ENCODE results near the gene CWC22.
"Not testable (repeated sequence)": the region's sequence is repeated elsewhere in the genome, so short reads cannot be mapped to it uniquely, and the experiment has no call there.

The CWC22 gene

DNA sequence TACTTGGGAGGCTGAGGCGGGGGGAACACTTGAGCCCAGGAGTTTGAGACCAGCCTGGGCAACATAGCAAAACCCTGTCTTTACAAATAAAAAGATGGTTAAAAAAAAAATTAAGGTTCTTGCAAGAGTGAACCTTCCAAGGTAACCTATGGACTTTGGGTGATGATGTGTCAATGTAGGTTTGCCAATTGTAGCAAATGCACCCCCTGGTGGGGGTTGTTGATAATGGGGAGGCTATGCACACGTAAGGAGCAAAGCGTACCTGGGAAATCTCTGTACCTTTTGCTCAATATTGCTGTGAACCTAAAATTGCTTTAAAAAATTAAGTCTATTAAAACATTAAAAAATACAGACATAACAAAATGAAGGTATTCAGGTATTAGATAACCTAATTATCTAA, 70.4 kb downstream of the CWC22 start:
- H3K27me3 ChIP-seq (ENCODE audit: insufficient read depth, insufficient read length), result no peaks in the 10 kb centered on the region
- H3K4me1 ChIP-seq (ENCODE audit: insufficient read depth, insufficient read length), result no peaks in the 10 kb centered on the region
- H3K4me3 ChIP-seq (ENCODE audit: insufficient read length, low read depth), result no peak overlapping the region
- H3K36me3 ChIP-seq (ENCODE audit: insufficient read depth, insufficient read length, low read length), result no peaks in the 10 kb centered on the region
- no peak for TF ChIP-seq YY1 (IDR thresholded peaks at IDR 0.05; ENCODE audit: insufficient read depth, insufficient read length)
- TF ChIP-seq ZNF274 (IDR thresholded peaks at IDR 0.05; ENCODE audit: low read depth, low read length), result no peak
- no peaks in the 10 kb centered on the region for H3K9me3 ChIP-seq (ENCODE audit: insufficient read depth, low read length)
- H3K9ac ChIP-seq (ENCODE audit: insufficient read length, low read depth), result no peak overlapping the region
- DNase-seq (ENCODE audit: low read depth, low spot score), result peak; percentile 56

DNA sequence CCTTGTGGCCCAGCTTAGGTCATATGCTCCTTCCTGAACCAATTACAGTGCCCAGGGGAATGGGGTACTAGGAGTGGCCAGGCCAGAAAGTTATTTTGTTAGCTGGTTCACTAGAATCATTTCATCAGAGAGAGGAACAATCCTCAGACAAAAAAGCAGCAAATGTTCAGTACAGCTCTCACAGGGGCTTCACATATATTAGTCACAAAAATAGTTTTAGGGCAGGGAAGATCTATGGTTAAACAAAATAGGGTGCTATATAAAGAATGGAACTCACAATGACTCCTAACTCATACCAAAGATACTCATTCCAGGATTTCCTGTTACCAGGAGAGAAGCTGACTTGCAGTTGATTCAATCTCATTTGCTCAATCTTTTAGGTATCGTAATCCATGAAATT, 71.0 kb downstream of the CWC22 start:
- Histone ChIP-seq H3K4me1 (ENCODE audit: insufficient read depth, insufficient read length) (no peaks in the 10 kb centered on the region), H3K36me3 (ENCODE audit: insufficient read depth, insufficient read length, low read length) (no peaks in the 10 kb centered on the region), H3K27me3 (ENCODE audit: insufficient read depth, insufficient read length) (no peaks in the 10 kb centered on the region), H3K9ac (ENCODE audit: insufficient read length, low read depth) (no peak overlapping the region), H3K9me3 (ENCODE audit: insufficient read depth, low read length) (no peaks in the 10 kb centered on the region), H3K4me3 (ENCODE audit: insufficient read length, low read depth) (no peak overlapping the region)
- DNase-seq (ENCODE audit: low read depth, low spot score), result no peak
- no peak for TF ChIP-seq YY1 (IDR thresholded peaks at IDR 0.05; ENCODE audit: insufficient read depth, insufficient read length)
- TF ChIP-seq SUZ12 (IDR thresholded peaks at IDR 0.05; ENCODE audit: extremely low read depth, insufficient read depth, insufficient read length), result no peak
- no peak for TF ChIP-seq ZNF274 (IDR thresholded peaks at IDR 0.05; ENCODE audit: low read depth, low read length)

DNA sequence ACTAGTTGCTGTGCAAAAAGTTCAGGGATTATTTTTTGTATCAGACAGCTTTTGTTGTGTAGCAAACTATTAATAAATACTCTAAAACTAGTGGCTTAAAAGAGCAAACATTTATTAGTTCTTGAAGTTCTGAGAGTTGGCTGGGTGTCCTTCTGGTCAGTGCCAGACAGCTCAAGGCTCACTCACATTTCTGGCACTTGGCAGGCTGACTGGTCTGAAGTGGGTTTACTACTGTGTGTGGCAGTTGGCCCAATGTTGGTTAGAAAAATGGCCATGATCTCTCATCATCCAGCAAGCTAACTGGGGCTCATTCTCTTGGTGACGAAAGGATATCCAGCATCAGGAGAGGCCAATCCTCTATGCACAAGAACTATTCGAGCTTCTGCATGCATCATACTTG, 74.3 kb downstream of the CWC22 start:
- Histone ChIP-seq H3K36me3 (ENCODE audit: insufficient read depth, insufficient read length, low read length) (no peaks in the 10 kb centered on the region), H3K9me3 (ENCODE audit: insufficient read depth, low read length) (peaks cover 10% of the 10 kb centered on the region; the same call in 1 of the 2 replicates), H3K4me3 (ENCODE audit: insufficient read length, low read depth) (no peak overlapping the region), H3K27me3 (ENCODE audit: insufficient read depth, insufficient read length) (no peaks in the 10 kb centered on the region), H3K4me1 (ENCODE audit: insufficient read depth, insufficient read length) (no peaks in the 10 kb centered on the region), H3K9ac (ENCODE audit: insufficient read length, low read depth) (no peak overlapping the region)
- TF ChIP-seq ZNF274 (IDR thresholded peaks at IDR 0.05; ENCODE audit: low read depth, low read length) (no peak), SUZ12 (IDR thresholded peaks at IDR 0.05; ENCODE audit: extremely low read depth, insufficient read depth, insufficient read length) (no peak), YY1 (IDR thresholded peaks at IDR 0.05; ENCODE audit: insufficient read depth, insufficient read length) (no peak)
- no peak for DNase-seq (ENCODE audit: low read depth, low spot score)

DNA sequence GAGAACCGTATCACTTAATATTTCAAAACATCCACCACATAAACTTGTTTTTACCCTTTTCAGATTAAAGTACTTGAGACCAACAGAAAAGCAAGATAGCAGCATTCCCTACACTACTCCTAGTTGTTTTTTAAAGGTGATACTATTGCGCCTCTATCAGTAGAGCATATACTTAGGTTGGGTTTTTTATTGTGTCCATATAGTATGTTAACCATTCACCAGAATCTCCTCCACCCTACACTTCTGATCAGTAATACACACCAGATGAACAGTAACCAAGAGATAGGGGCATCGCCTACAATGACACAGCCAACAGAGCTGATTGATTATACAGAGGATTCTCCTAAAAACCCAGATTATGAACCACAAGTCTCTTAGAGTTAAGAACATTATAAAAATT, 75.6 kb downstream of the CWC22 start:
- Histone ChIP-seq H3K9ac (ENCODE audit: insufficient read length, low read depth) (no peak overlapping the region), H3K9me3 (ENCODE audit: insufficient read depth, low read length) (peaks cover 10% of the 10 kb centered on the region; the same call in 1 of the 2 replicates), H3K4me3 (ENCODE audit: insufficient read length, low read depth) (no peak overlapping the region), H3K36me3 (ENCODE audit: insufficient read depth, insufficient read length, low read length) (no peaks in the 10 kb centered on the region), H3K4me1 (ENCODE audit: insufficient read depth, insufficient read length) (no peaks in the 10 kb centered on the region), H3K27me3 (ENCODE audit: insufficient read depth, insufficient read length) (no peaks in the 10 kb centered on the region)
- DNase-seq (ENCODE audit: low read depth, low spot score), result no peak
- TF ChIP-seq YY1 (IDR thresholded peaks at IDR 0.05; ENCODE audit: insufficient read depth, insufficient read length) (no peak), SUZ12 (IDR thresholded peaks at IDR 0.05; ENCODE audit: extremely low read depth, insufficient read depth, insufficient read length) (no peak), ZNF274 (IDR thresholded peaks at IDR 0.05; ENCODE audit: low read depth, low read length) (no peak)

DNA sequence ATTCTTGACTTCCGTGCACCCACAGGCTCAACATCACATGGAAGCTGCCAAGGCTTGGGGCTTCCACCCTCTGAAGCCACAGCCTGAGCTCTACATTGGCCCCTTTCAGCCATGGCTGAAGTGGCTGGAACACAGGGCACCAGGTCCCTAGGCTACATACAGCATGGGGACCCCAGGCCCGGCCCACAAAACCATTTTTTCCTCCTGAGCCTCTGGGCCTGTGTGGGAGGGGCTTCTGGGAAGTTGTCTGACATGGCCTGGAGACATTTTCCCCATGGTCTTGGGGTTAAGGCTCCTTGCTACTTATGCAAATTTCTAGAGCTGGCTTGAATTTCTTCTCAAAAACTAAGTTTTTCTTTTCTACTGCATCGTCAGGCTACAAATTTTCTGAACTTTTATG, 77.1 kb downstream of the CWC22 start:
- H3K36me3 ChIP-seq (ENCODE audit: insufficient read depth, insufficient read length, low read length); H3K27me3 ChIP-seq (ENCODE audit: insufficient read depth, insufficient read length); H3K9ac ChIP-seq (ENCODE audit: insufficient read length, low read depth); H3K4me1 ChIP-seq (ENCODE audit: insufficient read depth, insufficient read length); DNase-seq (ENCODE audit: low read depth, low spot score); H3K4me3 ChIP-seq (ENCODE audit: insufficient read length, low read depth): not testable (repeated sequence)
- H3K9me3 ChIP-seq (ENCODE audit: insufficient read depth, low read length), result peaks cover 22% of the 10 kb centered on the region

DNA sequence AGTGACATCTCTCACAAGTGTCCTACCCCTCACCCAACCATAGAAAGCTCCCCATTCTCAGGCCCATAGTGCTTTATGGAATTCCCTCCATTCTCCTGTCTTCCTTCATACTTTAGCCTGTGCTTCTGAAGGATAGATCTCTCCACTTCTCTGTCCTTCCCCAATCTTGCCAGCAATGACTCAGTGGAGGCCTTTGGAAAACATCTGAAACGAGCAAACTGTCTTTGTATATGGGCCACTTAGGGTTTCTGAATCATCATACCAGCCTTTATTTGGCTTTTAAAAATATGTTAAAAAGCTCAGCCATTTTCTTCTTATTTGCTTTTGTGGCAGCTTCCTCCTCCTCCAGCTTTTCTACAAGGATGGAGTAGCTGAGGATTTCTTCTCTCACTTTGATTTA, 80.1 kb downstream of the CWC22 start:
- no peak for DNase-seq (ENCODE audit: low read depth, low spot score)
- TF ChIP-seq YY1 (IDR thresholded peaks at IDR 0.05; ENCODE audit: insufficient read depth, insufficient read length) (no peak), SUZ12 (IDR thresholded peaks at IDR 0.05; ENCODE audit: extremely low read depth, insufficient read depth, insufficient read length) (no peak), ZNF274 (IDR thresholded peaks at IDR 0.05; ENCODE audit: low read depth, low read length) (no peak)
- no peak overlapping the region for H3K4me3 ChIP-seq (ENCODE audit: insufficient read length, low read depth)
- peaks cover 24% of the 10 kb centered on the region for H3K9me3 ChIP-seq (ENCODE audit: insufficient read depth, low read length)
- no peak overlapping the region for H3K9ac ChIP-seq (ENCODE audit: insufficient read length, low read depth)
- H3K36me3 ChIP-seq (ENCODE audit: insufficient read depth, insufficient read length, low read length), result no peaks in the 10 kb centered on the region
- no peaks in the 10 kb centered on the region for H3K27me3 ChIP-seq (ENCODE audit: insufficient read depth, insufficient read length)
- H3K4me1 ChIP-seq (ENCODE audit: insufficient read depth, insufficient read length), result no peaks in the 10 kb centered on the region

DNA sequence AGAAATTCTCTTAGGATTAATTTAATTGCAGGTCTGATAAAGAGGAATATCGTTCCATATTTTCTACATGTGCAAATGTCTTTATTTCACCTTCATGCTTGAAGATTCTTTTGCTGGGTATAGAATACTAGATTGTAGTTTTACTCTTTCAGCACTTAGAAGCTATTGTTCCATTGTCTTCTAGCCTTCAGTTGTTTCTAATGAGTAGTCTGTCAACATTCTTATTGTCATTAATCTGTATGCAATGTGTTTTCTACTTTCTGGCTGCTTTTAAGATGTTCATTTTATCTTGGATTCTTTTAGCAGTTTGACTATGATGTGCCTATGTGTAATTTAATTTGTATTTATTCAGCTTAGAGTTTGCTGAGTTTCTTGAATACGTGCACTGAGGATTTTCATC, 81.4 kb downstream of the CWC22 start:
- no peak for DNase-seq (ENCODE audit: low read depth, low spot score)
- Histone ChIP-seq H3K4me1 (ENCODE audit: insufficient read depth, insufficient read length) (no peaks in the 10 kb centered on the region), H3K9me3 (ENCODE audit: insufficient read depth, low read length) (peaks cover 24% of the 10 kb centered on the region), H3K36me3 (ENCODE audit: insufficient read depth, insufficient read length, low read length) (no peaks in the 10 kb centered on the region), H3K4me3 (ENCODE audit: insufficient read length, low read depth) (no peak overlapping the region), H3K27me3 (ENCODE audit: insufficient read depth, insufficient read length) (no peaks in the 10 kb centered on the region), H3K9ac (ENCODE audit: insufficient read length, low read depth) (no peak overlapping the region)
- TF ChIP-seq SUZ12 (IDR thresholded peaks at IDR 0.05; ENCODE audit: extremely low read depth, insufficient read depth, insufficient read length) (no peak), ZNF274 (IDR thresholded peaks at IDR 0.05; ENCODE audit: low read depth, low read length) (no peak)

DNA sequence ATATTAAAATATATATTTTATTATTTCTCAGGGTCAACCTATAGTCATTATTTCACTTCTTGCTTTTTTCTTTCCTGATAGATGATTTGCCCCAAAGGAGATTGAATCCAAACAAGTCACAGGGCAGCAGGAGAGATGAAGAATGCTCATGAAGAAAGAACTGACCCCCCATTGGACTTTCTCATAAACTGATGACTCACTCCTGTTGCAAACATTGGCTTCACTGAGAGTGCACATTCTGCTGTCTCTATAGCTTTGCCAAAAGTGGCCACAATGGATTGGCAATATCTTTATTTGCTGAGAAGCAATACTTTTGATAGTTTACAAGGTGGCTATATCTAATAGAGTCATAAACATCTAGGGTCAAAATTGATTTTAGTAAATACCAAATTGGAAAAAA, 89.8 kb downstream of the CWC22 start:
- H3K9me3 ChIP-seq (ENCODE audit: insufficient read depth, low read length), result no peaks in the 10 kb centered on the region
- TF ChIP-seq ZNF274 (IDR thresholded peaks at IDR 0.05; ENCODE audit: low read depth, low read length), result no peak
- no peak for TF ChIP-seq SUZ12 (IDR thresholded peaks at IDR 0.05; ENCODE audit: extremely low read depth, insufficient read depth, insufficient read length)
- no peak for TF ChIP-seq YY1 (IDR thresholded peaks at IDR 0.05; ENCODE audit: insufficient read depth, insufficient read length)
- no peaks in the 10 kb centered on the region for H3K4me1 ChIP-seq (ENCODE audit: insufficient read depth, insufficient read length)
- no peak for DNase-seq (ENCODE audit: low read depth, low spot score)
- H3K27me3 ChIP-seq (ENCODE audit: insufficient read depth, insufficient read length), result no peaks in the 10 kb centered on the region
- no peaks in the 10 kb centered on the region for H3K36me3 ChIP-seq (ENCODE audit: insufficient read depth, insufficient read length, low read length)
- no peak overlapping the region for H3K9ac ChIP-seq (ENCODE audit: insufficient read length, low read depth)
- H3K4me3 ChIP-seq (ENCODE audit: insufficient read length, low read depth), result no peak overlapping the region
